SU-DHL-6 (cell line): Measurements from ENCODE around the gene RIBC1.

Source experiments
- CTCF ChIP-seq: fragments of 200-600 bp; sonication (generic); IDR thresholded peaks from one replicate; pipeline ENCODE4 v1.5.1; 2017; ENCODE audit warnings: antibody characterized with exemption, mild to moderate bottlenecking, low read length, moderate library complexity; ENCODE audit not compliant: insufficient read depth, poor library complexity, severe bottlenecking
- EZH2phosphoT487 ChIP-seq: fragments of 200-600 bp; sonication (generic), shearing (Covaris generic); conservative IDR thresholded peaks from 2 replicates; pipeline ENCODE4 v1.6.1; 2018; ENCODE audit warnings: mild to moderate bottlenecking, antibody characterized with exemption, low read length, moderate library complexity, mixed read lengths

GRCh38 chrX:53458082-53458481, 35.4 kb downstream of the RIBC1 start:
- no peak for TF ChIP-seq CTCF
- no peak for TF ChIP-seq EZH2phosphoT487
